Mucosa of gallbladder (tissue), 1 donor: ENCODE data around the gene WDFY2. TPM values are rescaled to one million over a fixed set of nuclear protein-coding genes. Genes with fewer than 3 reads are reported as not detected.
"Not testable (repeated sequence)": the region's sequence is repeated elsewhere in the genome, so short reads cannot be mapped to it uniquely, and the experiment has no call there.

Experiments
- DNase-seq: peaks from one replicate; pipeline ENCODE4 v3.0.0-alpha.2; 2020; ENCODE audit warnings: low spot score
- total RNA-seq: library from RNA; stranded (reverse); gene quantifications from one replicate; pipeline ENCODE4 v1.2.1, GENCODE V29; 2021
- donor health status: DM: no; HTN: no; CAD: no.

Gene WDFY2
- total RNA-seq, 1 donor from 2014 or later, result 8.7 TPM

GRCh38 chr13:51665456-51665855 is 81.2 kb downstream of the WDFY2 start:
- no peak for DNase-seq

- DNase-seq, result no peak
Measured at GRCh38 chr13:51666374-51666773, 82.1 kb downstream of the WDFY2 start.

- no peak for DNase-seq
Measured at GRCh38 chr13:51666839-51667238, 82.6 kb downstream of the WDFY2 start.

GRCh38 chr13:51668580-51669195 is 84.4 kb downstream of the WDFY2 start:
- DNase-seq, result no peak

- no peak for DNase-seq
Measured at GRCh38 chr13:51673165-51673564, 88.9 kb downstream of the WDFY2 start.

GRCh38 chr13:51674276-51674675 is 90.0 kb downstream of the WDFY2 start:
- DNase-seq, result peak; percentile 78

GRCh38 chr13:51675385-51675784 is 91.1 kb downstream of the WDFY2 start:
- no peak for DNase-seq

- DNase-seq, result no peak
Measured at GRCh38 chr13:51675877-51676276, 91.6 kb downstream of the WDFY2 start.

- DNase-seq, result no peak
Measured at GRCh38 chr13:51676739-51677138, 92.5 kb downstream of the WDFY2 start.

- no peak for DNase-seq
Measured at GRCh38 chr13:51678420-51678819, 94.2 kb downstream of the WDFY2 start.

GRCh38 chr13:51679616-51680015 is 95.4 kb downstream of the WDFY2 start:
- DNase-seq, result no peak

- DNase-seq, result no peak
Measured at GRCh38 chr13:51681037-51681678, 96.9 kb downstream of the WDFY2 start.

- no peak for DNase-seq
Measured at GRCh38 chr13:51682686-51683085, 98.4 kb downstream of the WDFY2 start.

GRCh38 chr13:51683597-51683996 is 99.3 kb downstream of the WDFY2 start:
- no peak for DNase-seq

GRCh38 chr13:51684076-51684475 is 99.8 kb downstream of the WDFY2 start:
- no peak for DNase-seq

- DNase-seq, result no peak
Measured at GRCh38 chr13:51687947-51688714, 103.9 kb downstream of the WDFY2 start.

GRCh38 chr13:51688937-51689662 is 104.8 kb downstream of the WDFY2 start:
- no peak for DNase-seq

GRCh38 chr13:51689663-51689996 is 105.4 kb downstream of the WDFY2 start:
- no peak for DNase-seq

- not testable (repeated sequence) for DNase-seq
Measured at GRCh38 chr13:51695677-51696076, 111.4 kb downstream of the WDFY2 start.

GRCh38 chr13:51697181-51697580 is 112.9 kb downstream of the WDFY2 start:
- no peak for DNase-seq

- DNase-seq, result no peak
Measured at GRCh38 chr13:51697855-51698254, 113.6 kb downstream of the WDFY2 start.

- DNase-seq, result no peak
Measured at GRCh38 chr13:51698352-51698751, 114.1 kb downstream of the WDFY2 start.
